T-helper 1 cell treated with Interleukin-12 subunit alpha and Interleukin-12 subunit beta and Interleukin-4 antibody, amounts not matched to agents 30 ng/mL and 1 ng/mL, for 36 hours (primary cell): ENCODE measurements around the gene BRSK2. TPM values are rescaled to one million over a fixed set of nuclear protein-coding genes. Genes with fewer than 3 reads are reported as not detected.

Experiments used
- intact Hi-C: fragments of 100-400 bp; cut with micrococcal nuclease; formaldehyde crosslinking; loops from one replicate; pipeline ENCODE4 v1.15.1; 2024
- total RNA-seq: library from RNA; stranded (reverse); gene quantifications from 2 replicates; pipeline ENCODE4 v1.2.3, GENCODE V29; 2022

The BRSK2 gene
- total RNA-seq, 1 donor from 2014 or later, result 0.44 TPM

DNA sequence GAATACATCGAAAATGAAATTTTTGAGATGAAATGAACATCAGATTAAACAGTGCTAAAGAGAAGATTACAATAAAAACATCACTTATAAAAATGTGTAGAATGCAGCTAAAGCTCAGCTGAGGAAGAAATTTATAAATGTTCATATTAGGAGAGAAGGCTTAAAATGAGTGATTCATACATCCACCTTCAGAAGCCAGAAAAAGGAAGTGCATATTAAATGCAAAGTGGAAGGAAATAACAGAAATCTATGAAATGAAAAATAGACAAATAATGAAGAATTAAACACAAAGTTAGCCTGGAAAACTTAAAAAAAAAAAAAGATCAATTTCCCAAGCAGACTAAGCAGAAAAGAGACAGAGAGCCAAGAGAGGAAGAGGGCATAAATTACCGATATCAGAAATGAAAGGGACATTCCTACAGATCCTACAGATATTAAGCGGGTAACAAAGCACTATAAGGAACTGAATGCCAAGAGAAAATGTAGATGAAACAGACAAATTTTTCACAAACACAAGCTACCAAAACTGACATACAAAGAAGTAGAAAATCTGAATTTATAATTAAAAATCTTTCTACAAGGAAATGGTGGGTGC, 104.0 kb downstream of the BRSK2 start:
- intact Hi-C loops, result no loop called here

DNA sequence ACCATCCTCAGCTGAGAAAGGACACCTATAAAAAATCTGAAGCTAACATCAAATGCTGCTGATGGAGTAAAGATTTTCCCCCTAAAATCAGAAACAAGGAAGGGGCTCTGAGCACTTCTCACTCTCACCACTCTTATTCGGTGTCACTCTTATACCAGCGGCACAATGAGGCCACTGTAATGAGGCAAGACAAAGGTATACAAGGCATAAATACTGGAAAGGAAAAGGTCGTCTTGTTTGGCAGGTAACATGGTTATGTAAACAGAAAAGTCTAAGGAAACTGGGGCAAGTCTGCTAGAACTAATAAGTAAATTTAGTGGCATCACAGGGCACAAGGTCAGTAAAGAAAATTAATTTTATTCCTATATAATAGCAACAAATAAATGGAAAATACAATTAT, 104.9 kb downstream of the BRSK2 start:
- intact Hi-C loops, result no loop called here

DNA sequence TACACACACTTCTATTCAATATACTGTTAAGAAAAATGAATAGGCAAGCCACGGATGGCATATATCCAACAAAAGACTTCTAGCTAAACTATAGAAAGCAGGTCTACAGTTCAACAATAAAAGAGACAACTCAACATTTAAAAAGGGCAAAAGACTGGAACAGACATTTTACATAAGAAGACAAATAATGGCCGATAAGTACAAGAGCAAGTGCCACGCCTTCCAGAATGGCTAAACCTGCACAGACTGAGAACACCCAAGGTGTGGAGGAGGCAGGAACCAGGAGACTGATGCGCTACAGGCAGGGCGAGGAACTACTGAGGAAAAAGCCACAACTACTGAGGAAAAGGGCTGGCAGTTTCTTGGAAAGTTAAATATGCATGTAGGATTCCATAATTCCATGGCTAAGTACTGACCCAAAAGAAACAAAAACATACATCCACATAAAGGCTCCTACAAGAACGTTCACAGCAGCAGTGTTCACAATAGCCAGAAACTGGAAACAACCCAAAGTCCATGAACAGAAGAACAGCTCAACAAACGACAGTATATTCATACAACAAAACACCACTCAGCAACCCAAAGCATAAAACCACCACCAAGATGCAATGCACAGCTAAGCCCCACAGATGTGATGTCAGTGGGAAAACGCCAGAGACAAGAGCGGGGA, 106.5 kb downstream of the BRSK2 start:
- intact Hi-C loops, result no loop called here

DNA sequence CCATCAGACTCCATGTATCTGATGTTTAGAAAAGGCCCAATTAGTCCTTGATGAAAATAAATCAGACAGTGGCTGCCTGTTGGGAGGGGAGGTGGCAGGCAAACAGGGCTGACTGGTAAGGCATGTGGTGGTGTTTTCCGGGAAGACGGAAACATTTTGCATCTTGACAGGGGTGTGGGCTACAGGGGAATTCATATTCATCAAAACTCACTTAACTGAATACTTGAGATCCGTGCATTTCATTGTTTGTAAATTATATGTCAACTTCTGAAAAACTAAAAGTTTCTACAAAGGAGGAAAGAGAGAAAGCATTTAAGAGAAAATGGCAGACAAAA, 107.0 kb downstream of the BRSK2 start:
- intact Hi-C loops, result no loop called here

DNA sequence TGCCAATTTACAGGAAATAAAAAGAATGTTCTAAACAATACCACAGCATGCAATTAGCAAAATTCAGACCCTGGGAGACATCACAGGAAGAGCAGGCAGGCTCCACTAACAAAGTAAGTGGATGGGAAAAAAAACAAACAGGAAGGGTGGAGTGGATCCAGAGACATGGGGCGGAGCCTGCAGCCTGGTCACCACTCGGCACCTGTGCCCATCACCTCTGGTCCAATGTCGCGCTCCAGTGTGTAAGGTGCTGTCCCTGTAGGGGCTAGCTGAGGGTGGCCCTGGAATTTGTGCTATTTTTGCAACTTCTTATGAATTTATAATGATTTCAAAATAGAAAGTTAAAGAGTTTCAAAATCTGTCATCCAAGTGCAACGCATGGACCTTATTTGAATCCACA, 107.9 kb downstream of the BRSK2 start:
- intact Hi-C loops, result no loop called here

DNA sequence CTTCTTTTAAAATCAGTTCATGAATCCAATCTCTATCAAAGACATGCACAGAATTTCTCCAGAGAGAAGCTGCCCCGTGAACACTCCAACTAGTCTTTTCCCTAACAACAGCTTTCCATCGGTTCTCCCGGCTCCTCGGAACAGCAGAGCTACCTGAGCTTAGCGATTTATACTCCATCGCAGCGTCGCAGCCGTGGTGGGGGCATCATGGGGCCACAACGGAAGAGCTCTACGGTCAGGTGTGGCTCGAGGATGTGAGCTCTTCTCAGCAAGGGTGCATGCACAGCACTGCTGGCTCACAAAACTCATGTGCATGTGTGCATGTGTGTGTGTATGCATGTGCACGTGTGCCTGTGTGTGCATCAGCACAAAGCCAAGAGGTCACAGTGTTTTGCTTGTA, 108.5 kb downstream of the BRSK2 start:
- intact Hi-C loops, result no loop called here

DNA sequence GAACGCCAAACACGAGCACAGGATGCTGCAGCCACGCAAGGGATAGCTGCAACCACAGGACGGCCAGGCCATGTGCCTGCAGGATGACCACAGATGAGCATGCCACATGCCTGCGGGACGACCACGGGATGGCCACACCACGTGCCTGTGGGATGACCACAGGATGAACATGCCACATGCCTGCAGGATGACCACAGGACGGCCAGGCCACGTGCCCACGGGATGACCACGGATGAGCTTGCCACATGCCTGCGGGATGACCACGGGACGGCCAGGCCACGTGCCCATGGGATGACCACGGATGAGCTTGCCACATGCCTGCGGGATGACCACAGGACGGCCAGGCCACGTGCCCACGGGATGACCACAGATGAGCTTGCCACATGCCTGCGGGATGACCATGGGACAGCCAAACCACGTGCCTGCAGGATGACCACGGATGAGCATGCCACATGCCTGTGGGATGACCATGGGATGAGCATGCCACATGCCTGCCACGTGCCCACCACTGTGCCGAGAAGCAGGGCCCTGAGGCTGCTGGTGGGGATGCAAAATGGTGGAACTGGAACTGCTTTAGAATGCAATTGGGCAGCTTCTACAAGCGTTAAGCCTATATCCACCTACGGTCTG, 109.6 kb downstream of the BRSK2 start:
- intact Hi-C loops, result no loop called here

DNA sequence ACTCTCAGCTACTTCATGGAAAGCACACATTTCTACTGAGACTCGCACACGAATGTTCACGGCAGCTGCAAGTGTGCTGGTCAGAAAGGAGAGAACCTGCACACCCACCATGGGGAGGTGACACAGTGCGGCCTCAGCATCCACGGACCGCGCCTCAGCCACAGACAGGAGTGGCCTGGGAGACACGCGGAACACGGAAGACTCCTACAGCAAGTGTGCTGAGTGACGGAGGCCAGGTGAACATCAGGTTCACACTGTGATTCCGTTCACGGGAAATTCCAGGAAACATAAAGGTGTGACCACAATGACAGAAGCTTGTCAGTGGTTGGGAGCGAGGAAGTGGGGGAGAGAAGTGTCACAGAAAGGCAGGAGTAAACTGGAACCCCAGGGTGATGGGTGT, 110.2 kb downstream of the BRSK2 start:
- intact Hi-C loops, result no loop called here

DNA sequence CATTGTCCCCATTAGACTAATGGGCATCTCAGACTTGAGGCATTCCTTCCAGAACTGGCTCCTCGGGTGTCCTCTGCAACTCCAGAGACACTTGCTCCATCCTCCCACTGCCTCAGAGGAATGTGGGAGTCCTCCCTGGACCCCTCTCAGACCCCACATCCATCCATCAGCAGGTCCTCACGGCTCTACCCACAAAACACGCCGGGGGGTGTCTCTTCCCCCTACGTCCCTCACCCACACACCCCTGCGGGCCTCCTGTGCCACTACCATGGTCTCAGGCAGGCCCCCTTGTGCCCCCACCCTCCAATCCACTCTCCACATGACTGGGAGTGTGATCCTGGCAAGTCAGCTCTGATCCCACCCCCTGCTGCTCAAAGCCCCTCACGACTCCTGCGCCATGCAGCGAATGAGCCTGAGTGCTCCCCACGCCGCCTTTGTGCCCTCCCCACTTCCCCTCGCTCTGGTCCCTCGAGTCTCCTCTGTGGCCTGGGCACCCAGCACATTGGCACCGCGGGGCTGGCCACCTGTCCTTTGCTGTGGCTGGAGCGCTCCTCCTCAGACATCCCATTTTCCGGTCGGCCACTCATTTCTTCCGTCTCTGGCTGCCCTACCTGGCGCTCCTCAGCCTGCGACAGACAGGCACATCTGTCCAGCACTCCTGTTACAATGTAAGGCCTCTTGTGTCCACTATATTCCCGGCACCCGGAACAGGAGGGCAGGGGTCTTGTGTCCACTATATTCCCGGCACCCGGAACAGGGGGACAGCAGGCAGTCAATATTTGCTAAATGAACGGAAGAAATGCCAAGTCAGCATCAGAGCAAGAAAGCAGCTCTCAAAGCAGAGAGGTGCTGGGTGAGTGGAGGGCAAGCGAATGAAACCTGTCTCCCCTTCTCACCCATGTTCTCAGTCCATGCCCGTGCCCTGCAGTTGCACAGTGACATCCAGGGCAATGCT, 111.0 kb downstream of the BRSK2 start:
- intact Hi-C loops, result no loop called here

DNA sequence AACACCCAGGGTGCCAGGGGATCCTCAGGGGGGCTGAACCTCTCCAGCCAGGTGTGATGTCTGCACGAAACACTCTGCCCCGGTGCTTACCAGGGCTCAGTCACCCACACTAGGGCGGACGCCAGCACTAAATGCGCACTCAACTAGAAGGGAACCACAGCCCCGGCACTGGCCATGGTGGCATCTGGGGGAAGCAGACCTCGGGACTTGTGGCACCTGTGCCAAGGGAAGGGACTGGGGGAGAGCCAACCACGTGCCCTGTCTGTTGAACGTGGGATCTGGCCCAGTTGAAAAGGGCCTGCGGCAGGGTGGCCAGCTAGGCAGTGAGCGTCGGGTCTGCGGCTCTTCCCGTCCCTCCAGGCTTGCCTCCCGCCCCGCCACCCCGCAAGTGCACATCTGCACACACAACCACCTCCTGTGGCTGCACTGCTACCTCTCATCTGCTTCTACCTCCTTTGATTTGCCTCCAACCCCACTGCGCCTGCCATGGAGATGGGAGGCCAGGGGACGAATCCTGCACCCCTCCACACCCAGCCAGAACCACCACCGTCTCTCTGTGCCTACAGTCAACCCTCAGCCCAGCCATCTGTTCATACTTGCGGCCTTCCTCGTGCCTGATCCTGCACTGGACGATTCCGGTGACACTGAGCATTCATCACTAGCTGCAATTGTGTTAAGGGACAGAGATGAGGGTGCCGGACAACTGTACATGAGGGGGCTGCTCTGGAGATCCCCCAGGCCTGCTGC, 111.9 kb downstream of the BRSK2 start:
- intact Hi-C loops, result no loop called here

DNA sequence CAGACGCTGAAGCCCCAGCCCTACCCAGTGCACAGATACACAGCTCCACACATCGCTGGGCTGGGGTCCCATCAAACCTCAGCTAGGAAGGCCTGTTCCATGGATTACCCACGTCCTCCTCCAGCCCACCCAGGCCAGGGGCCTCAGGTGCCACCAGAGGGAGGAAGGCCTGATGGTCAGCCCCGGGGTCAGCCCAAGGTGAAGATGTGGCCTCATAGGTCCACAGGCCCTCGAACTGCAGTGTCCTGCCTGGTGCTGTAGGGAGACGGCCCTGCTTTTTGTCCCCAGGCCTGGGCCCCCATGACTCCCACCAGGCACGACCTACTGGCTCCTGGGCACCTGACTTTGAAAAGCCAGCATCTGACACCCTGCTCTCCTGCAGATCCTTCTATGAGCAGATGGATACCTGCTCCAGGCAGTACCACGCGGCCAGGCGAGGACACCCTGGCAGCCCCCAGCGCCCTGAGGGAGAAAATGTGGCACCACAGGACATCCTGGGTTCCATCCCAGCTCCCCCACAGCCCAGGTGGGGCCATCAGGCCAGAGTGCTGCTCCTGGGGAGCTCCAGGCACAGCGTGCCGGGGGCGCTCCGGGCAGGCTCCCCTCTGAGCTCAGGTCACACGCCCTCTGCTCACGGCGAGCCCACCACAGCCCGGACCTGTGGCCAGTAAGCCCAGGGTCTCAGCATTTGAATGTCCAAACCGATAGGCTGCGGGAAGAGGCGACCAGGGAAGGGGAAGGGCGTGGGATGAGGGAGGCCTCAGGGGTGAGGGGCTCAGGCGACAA, 112.6 kb downstream of the BRSK2 start:
- intact Hi-C loops, result no loop called here

DNA sequence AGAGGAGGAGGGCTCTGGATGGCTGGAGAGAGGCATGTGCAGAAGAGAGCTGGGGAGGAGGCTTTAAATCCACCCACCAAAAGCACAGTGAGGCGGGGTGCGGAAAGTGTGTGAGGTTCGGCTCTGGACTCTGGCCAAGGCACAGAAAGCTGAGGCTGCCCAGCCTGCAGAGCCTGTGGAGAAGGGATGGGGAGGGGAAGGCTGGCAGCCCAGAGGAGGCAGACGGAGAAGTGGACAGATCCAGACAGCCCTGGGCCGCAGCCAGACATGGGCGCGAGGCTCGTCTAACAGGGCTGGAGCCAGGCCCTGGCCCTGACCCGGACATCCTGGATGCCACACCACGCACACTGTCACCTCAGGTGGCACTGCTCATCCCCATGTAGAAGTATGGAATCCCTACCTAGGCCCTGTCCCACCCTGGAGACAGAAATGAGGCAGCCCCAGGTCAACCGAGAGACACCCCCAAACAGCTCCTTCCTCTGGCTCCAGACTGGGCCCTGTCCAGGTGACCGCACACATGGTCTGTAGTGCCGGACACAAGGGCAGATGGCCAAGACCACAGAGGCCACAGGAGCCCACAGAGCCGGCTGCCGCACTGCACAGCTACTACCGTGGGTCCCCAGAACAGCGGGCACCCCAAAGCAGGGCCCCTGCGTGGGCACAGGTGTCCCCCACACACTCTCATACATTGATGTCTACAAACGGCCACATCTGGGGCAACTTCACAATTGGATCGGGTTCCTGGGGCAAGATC, 113.4 kb downstream of the BRSK2 start:
- intact Hi-C loops, result no loop called here

DNA sequence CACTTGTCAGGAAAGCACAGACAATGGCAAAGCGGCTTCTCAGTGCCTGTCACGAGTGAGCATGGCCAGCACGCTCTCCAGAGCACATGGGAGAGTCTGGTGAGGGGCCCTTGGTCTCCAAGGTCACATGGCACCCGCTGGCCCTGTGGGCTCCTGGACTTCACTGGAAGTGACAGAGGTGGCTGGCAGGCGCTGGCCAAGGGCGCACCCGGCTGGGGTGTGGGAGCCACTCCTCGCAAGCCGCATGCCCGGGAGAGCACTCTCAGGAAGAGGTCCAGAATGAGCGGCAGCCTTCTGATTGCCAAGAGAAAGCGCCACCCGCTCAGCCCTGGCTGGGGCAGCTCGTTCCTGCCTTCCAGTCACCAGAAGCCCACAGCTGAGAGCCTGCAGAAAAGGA, 114.0 kb downstream of the BRSK2 start:
- intact Hi-C loops, result no loop called here

DNA sequence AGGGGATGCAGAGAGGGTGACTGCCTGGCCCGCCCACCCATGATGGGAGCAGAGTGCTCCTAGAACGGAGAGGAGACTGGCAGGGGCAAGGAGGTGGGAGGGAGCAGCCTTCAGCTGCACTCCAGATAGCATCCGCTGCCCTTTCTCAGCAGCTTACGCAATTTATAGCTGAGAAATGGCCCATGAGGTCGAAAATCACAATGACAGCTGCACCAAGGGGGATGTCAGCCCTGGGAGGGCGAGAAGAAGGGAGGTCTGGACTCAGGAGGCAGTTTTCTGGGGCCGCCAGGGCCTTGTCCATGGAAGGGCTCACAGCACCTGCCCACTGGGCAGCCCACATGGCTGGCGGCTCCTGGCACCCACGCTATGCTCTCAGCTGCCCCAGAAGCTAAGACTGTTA, 114.4 kb downstream of the BRSK2 start:
- intact Hi-C loops, result no loop called here

DNA sequence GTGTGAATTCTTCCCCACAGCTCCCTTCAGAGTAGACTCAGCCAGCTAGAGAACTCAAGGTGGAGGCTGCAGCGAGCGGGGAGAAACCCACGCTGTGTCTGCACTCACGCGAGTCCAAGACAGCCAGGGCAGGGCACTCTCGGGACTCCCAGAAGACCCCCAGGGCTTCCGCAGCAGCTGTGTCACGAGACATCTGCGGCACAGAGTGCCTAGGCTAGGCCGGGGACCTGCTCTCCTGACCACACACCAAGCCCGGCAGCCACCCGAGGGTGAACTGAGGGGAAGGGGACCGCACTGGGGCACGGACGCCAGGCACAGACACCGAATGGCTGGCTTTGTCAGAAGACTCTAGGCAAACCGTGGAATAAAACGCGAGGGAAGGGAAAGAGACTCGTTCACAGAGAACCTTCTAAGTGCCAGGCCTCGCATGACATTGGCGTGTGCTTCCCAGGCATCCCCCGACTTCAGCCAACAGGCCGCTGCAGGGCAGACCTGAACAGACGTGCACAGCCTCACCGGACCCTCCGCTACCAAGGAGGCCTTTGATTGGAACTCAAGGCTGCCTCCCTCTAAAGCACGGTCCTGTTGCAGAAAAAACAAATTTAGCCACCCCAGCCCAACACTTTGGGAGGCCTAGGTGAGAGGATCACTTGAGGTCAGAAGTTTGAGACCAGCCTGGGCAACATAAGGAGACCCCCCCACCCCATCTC, 115.0 kb downstream of the BRSK2 start:
- intact Hi-C loops, result no loop called here

DNA sequence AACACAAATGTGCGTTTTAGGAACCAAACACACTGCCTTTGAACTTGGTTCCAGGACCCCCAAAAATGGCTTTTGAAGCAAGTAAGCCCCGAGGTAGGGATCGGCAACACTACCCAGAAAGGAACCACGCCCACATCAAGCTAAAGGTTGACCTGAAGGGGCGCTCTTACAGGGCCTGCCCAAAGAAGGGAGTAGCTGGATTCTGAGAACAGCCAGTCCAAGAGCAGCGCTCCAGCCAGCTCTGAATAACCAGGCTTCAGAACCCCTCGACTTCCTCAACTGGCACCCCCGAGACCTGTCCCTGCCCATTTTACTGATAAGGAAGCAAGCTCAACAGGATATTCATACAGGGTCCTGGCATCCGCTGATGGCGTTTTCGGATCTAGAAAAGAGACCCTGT, 115.7 kb downstream of the BRSK2 start:
- intact Hi-C loops, result no loop called here

DNA sequence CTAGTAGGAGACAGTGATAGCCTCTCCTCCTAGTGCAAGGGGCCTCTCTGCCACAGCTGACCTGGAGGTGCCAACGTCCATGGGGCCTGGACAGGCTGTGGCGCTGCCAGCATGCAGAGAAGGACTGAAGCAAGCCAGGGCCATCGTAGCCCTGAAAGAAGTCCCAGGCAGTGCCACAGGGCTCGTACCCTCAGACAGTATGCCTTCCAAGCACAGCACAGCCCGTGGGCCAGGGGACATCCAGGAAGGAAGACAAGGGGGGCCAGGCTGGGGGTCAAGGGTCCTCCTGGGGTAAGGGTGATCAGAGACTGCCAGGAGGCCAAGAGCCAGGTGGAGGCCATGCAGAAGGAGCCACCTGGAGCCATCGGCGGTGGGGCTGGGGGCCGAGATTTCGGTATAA, 117.2 kb downstream of the BRSK2 start:
- intact Hi-C loops, result no loop called here

DNA sequence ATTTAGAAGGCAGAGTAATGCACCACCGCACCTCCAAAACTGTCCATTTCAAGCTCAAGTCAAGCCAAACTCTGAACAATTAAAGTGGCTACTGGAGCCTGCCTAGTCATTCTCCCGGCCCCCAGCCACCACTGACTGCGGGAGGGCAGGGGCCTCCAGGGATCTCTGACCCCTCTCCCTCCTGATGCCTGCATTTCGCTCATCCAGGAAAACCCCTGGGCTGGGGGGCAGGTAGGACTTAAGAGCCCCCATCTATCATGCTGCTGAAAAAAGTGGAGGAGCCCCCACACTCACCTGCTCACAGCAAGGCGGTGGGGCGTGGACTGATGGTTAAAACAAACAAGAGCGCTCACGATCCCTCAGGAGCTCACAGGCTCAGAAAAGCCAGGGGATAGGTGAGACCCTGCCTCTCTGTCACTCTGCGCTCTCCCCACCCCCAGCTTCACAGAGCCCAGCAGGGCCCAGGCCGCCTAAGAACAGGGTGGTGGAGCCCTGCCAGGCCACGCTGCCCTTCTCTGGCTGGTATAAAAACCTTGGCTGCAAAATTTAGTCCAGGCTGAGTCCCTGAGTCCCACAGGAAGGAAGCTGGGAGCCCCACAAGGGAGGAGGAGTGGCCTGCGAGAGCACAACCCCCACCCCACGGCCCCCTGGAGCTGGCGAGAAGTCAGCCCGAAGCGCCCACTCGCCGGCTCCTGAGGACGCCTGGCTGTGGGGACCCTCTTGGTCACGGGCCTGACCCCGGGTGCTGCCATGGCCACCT, 117.8 kb downstream of the BRSK2 start:
- intact Hi-C loops, result no loop called here
